Activated CD8-positive, alpha-beta T cell treated with anti-CD3 and anti-CD28 coated beads for 36 hours (primary cell): ENCODE measurements around the gene ADSS1. TPM values are rescaled to one million over a fixed set of nuclear protein-coding genes. Genes with fewer than 3 reads are reported as not detected.
A peak's percentile ranks its signal among the peaks of the same experiment; 100 is the strongest.

Experiments
- ATAC-seq: fragments of 200-7000 bp; cut with Tn5 transposase; one replicate; pipeline ENCODE4 v1.10.0; 2021; ENCODE audit warnings: mild to moderate bottlenecking, moderate library complexity
- CTCF ChIA-PET: fragments of 350-600 bp; sonication (Branson Sonifier 250); formaldehyde crosslinking; loops from one replicate; lab custom pipeline; 2021; ENCODE audit warnings: antibody characterized with exemption; lab: Charles Lee
- POLR2A ChIA-PET: fragments of 350-600 bp; sonication (Branson Sonifier 250); formaldehyde crosslinking; loops from one replicate; lab custom pipeline; 2021; ENCODE audit warnings: antibody characterized with exemption; lab: Charles Lee
- DNase-seq: peaks from one replicate; pipeline ENCODE4 v3.0.0-alpha.2; 2020
- H3K27ac Mint-ChIP-seq: one replicate; pipeline ENCODE4 v1.8.0; 2021; ENCODE audit warnings: mild to moderate bottlenecking, mixed read lengths
- H3K27me3 Mint-ChIP-seq: one replicate; pipeline ENCODE4 v1.8.0; 2021; ENCODE audit warnings: mixed read lengths
- H3K36me3 Mint-ChIP-seq: one replicate; pipeline ENCODE4 v1.8.0; 2021; ENCODE audit warnings: low read depth, mixed read lengths
- H3K4me1 Mint-ChIP-seq: one replicate; pipeline ENCODE4 v1.8.0; 2021; ENCODE audit warnings: low read depth, mixed read lengths
- H3K4me3 Mint-ChIP-seq: one replicate; pipeline ENCODE4 v1.8.0; 2021; ENCODE audit warnings: mild to moderate bottlenecking, moderate library complexity, mixed read lengths
- H3K9me3 Mint-ChIP-seq: one replicate; pipeline ENCODE4 v1.8.0; 2021; ENCODE audit warnings: mixed read lengths
- CTCF ChIP-seq: fragments of 200-600 bp; IDR thresholded peaks from one replicate; pipeline ENCODE4 v1.8.0; 2022; ENCODE audit warnings: antibody characterized with exemption, mild to moderate bottlenecking
- intact Hi-C: fragments of 100-400 bp; cut with micrococcal nuclease; formaldehyde crosslinking; loops from one replicate; pipeline ENCODE4 v1.10.0; 2022
- total RNA-seq, 2 experiments: library from RNA; stranded (reverse); gene quantifications; one replicate each; pipeline ENCODE4 v1.2.3, GENCODE V29; 2021

ADSS1 gene
- total RNA-seq, result 1 to 10 TPM; 2.7 to 3.0 TPM

GRCh38 chr14:104723651-104724406, at the start of gene ADSS1:
TSS of gene ADSS1 (plus strand) at chr14:104724229. CDS start at chr14:104724271, 42 bp downstream.
- no peak within 1 kb of the TSS for H3K27ac Mint-ChIP-seq
- intact Hi-C loops, result no loop called here
- no peaks in the 10 kb centered on the region for H3K27me3 Mint-ChIP-seq
- ChIA-PET POLR2A (interaction anchor here (1.9 to 2.4 kb wide), 2 partner anchors 28 to 29 kb away, joined by 4 to 13 read pairs; no protein-coding TSS in a partner anchor), CTCF (interaction anchor here (0.6 to 4.7 kb wide), 7 partner anchors 14 to 78 kb away, joined by 3 to 20 read pairs (median 4); partner anchors contain the start of gene SIVA1)
- no peaks in the 10 kb centered on the region for H3K9me3 Mint-ChIP-seq
- H3K4me3 Mint-ChIP-seq, result peak within 1 kb of the TSS; percentile 63
- no peaks in the 10 kb centered on the region for H3K4me1 Mint-ChIP-seq
- DNase-seq (peak; percentile 59), ATAC-seq (peak; percentile 80)
- no peaks in the 10 kb centered on the region for H3K36me3 Mint-ChIP-seq
- TF ChIP-seq CTCF, result peak; percentile 98

- DNase-seq, result no peak
- H3K27ac Mint-ChIP-seq, result no peak overlapping the region
- CTCF ChIA-PET, result interaction anchor here (0.9 to 4.7 kb wide), 2 partner anchors 10 to 18 kb away, joined by 3 to 24 read pairs; no protein-coding TSS in a partner anchor
Measured at GRCh38 chr14:104675447-104675846, 48.6 kb upstream of the ADSS1 start.

GRCh38 chr14:104676130-104676693, 47.8 kb upstream of the ADSS1 start:
- no peak for TF ChIP-seq CTCF
- no peak overlapping the region for H3K4me3 Mint-ChIP-seq
- H3K9me3 Mint-ChIP-seq, result no peaks in the 10 kb centered on the region
- intact Hi-C loops, result no loop called here
- no peaks in the 10 kb centered on the region for H3K27me3 Mint-ChIP-seq
- ChIA-PET CTCF (interaction anchor here (4.7 kb wide), 1 partner anchor 11 kb away, joined by 24 read pairs; no protein-coding TSS in a partner anchor), POLR2A (interaction anchor here (0.6 to 2.8 kb wide), 3 partner anchors 11 to 19 kb away, joined by 3 to 22 read pairs (median 7); no protein-coding TSS in a partner anchor)
- DNase-seq, result no peak
- ATAC-seq, result no peak
- H3K36me3 Mint-ChIP-seq, result no peaks in the 10 kb centered on the region
- H3K4me1 Mint-ChIP-seq, result peaks cover 29% of the 10 kb centered on the region
- H3K27ac Mint-ChIP-seq, result no peak overlapping the region

More at GRCh38 chr14:104675447-104675846, 48.6 kb upstream of the ADSS1 start:
- Mint-ChIP-seq H3K9me3 (no peaks in the 10 kb centered on the region), H3K4me1 (peaks cover 29% of the 10 kb centered on the region), H3K36me3 (no peaks in the 10 kb centered on the region), H3K27me3 (no peaks in the 10 kb centered on the region), H3K4me3 (no peak overlapping the region)
- ATAC-seq, result no peak
- intact Hi-C loops, result no loop called here
- POLR2A ChIA-PET, result no interaction called here
- TF ChIP-seq CTCF, result no peak

GRCh38 chr14:104676694-104677511, 47.1 kb upstream of the ADSS1 start:
- Mint-ChIP-seq H3K27me3 (no peaks in the 10 kb centered on the region), H3K36me3 (no peaks in the 10 kb centered on the region), H3K9me3 (no peaks in the 10 kb centered on the region), H3K4me3 (peak overlapping the region; percentile 67), H3K27ac (peak overlapping the region; percentile 83), H3K4me1 (peaks cover 29% of the 10 kb centered on the region)
- intact Hi-C loops, result no loop called here
- ChIA-PET POLR2A (interaction anchor here (0.6 to 2.8 kb wide), 6 partner anchors 10 to 212 kb away, joined by 3 to 26 read pairs (median 6); partner anchors contain the start of gene SIVA1), CTCF (interaction anchor here (1.1 to 4.7 kb wide), 4 partner anchors 11 to 599 kb away, joined by 3 to 24 read pairs (median 10); no protein-coding TSS in a partner anchor)
- ATAC-seq, result peak; percentile 37
- DNase-seq, result peak; percentile 74
- TF ChIP-seq CTCF, result no peak
